Right atrium auricular region (tissue), 2 donors: ENCODE results near the gene REEP3. TPM values are rescaled to one million over a fixed set of nuclear protein-coding genes. Genes with fewer than 3 reads are reported as not detected.
"Not testable (repeated sequence)": the region's sequence is repeated elsewhere in the genome, so short reads cannot be mapped to it uniquely, and the experiment has no call there.

Experiments
- DNase-seq: peaks from one replicate; pipeline ENCODE4 v3.0.0-alpha.2; 2019; ENCODE audit warnings: low spot score
- H3K27ac ChIP-seq, 2 donors: fragments of 200-600 bp; sonication (generic); 1 replicate in 1 of 2; 2 replicates in 1 of 2; pipeline ENCODE4 v1.5.1; 2016 to 2019
- H3K27me3 ChIP-seq, 2 donors: fragments of 200-600 bp; sonication (generic); one replicate each; pipeline versions ENCODE4 v1.5.1 to v1.6.0; 2017 to 2019
- H3K36me3 ChIP-seq: fragments of 200-600 bp; sonication (generic); one replicate; pipeline ENCODE4 v1.5.1; 2016
- H3K4me1 ChIP-seq, 2 donors: fragments of 200-600 bp; sonication (generic); one replicate each; pipeline versions ENCODE4 v1.5.1 to v1.6.0; 2017 to 2019
- H3K4me3 ChIP-seq, 2 donors: fragments of 200-600 bp; sonication (generic); 1 replicate in 1 of 2; 2 replicates in 1 of 2; pipeline ENCODE4 v1.5.1; 2017 to 2019; ENCODE audit warnings: mild to moderate bottlenecking in 1 of 2, moderate library complexity in 1 of 2
- H3K9me3 ChIP-seq, 2 donors: fragments of 200-600 bp; sonication (generic); one replicate each; pipeline ENCODE4 v1.5.1; 2019
- total RNA-seq, 2 donors: library from RNA; depleted of rRNA; stranded (reverse); fragments of >200 nt; gene quantifications; one replicate each; pipeline ENCODE4 v1.1.0, GENCODE V29; 2016
- TF ChIP-seq, protein P1 (sequence below), 2 donors: fragments of 200-600 bp; sonication (generic); IDR thresholded peaks; one replicate each; pipeline ENCODE4 v1.5.1; 2019; ENCODE audit warnings: antibody characterized with exemption in 2 of 2

REEP3 gene
- total RNA-seq, 2 donors from 2014 or later: 41.4 to 42.7 TPM

DNA sequence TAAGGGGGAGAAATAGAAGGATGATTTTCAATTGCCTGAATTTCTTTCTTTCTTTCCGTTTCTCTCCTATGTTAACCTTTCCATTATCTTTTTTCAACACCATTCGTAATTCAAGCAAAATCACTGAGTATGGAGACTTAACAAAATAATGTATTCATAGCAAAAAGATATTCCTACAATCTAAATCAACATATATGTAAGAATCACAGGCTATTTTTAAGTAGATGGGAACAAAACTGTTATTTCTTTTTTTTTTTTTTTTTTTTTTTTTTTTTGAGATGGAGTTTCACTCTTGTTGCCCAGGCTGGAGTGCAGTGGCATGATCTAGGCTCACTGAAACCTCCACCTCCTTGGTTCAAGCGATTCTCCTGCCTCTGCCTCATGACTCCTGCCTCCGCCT lies 28.2 kb upstream of the REEP3 start:
- Histone ChIP-seq H3K36me3 (no peaks in the 10 kb centered on the region), H3K27me3 (no peaks in the 10 kb centered on the region), H3K4me1 (peaks cover 0 to 20% of the 10 kb centered on the region in 2 donors), H3K4me3 (no peak overlapping the region), H3K9me3 (no peaks in the 10 kb centered on the region), H3K27ac (no peak overlapping the region)
- DNase-seq: no peak
- TF ChIP-seq, protein P1, sequence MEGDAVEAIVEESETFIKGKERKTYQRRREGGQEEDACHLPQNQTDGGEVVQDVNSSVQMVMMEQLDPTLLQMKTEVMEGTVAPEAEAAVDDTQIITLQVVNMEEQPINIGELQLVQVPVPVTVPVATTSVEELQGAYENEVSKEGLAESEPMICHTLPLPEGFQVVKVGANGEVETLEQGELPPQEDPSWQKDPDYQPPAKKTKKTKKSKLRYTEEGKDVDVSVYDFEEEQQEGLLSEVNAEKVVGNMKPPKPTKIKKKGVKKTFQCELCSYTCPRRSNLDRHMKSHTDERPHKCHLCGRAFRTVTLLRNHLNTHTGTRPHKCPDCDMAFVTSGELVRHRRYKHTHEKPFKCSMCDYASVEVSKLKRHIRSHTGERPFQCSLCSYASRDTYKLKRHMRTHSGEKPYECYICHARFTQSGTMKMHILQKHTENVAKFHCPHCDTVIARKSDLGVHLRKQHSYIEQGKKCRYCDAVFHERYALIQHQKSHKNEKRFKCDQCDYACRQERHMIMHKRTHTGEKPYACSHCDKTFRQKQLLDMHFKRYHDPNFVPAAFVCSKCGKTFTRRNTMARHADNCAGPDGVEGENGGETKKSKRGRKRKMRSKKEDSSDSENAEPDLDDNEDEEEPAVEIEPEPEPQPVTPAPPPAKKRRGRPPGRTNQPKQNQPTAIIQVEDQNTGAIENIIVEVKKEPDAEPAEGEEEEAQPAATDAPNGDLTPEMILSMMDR (IDR thresholded peaks at IDR 0.05): no peak

- DNase-seq: no peak
- Histone ChIP-seq H3K9me3 (no peaks in the 10 kb centered on the region), H3K4me3 (no peak overlapping the region), H3K36me3 (no peaks in the 10 kb centered on the region), H3K27ac (no peak overlapping the region), H3K4me1 (peaks cover 0 to 28% of the 10 kb centered on the region in 2 donors), H3K27me3 (no peaks in the 10 kb centered on the region)
- TF ChIP-seq, protein P1 (IDR thresholded peaks at IDR 0.05): no peak
Observed at GRCh38 chr10:63494951-63495350, 26.2 kb upstream of the REEP3 start.

DNA sequence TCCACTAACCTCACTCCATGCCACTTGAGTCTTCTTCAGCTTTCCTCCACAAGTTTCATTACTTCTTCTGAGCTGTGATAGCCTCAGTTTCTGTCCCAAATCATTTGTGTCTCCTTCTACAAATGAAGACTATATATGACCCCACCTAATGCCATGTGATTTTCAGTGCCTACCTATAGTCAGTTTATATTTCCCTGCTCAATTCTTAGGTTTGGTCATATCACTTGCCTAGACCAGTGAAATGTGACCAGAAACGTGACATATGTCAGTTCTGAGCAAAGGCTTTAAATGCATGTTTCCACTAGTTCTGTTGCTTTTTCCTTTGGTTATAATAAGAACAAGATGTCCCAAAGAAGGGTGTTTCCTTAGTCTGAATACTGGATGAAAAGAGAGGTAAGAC lies 24.6 kb upstream of the REEP3 start:
- H3K4me1 ChIP-seq: peaks cover 0 to 23% of the 10 kb centered on the region in 2 donors
- no peak overlapping the region for H3K27ac ChIP-seq
- no peaks in the 10 kb centered on the region for H3K9me3 ChIP-seq
- H3K27me3 ChIP-seq: no peaks in the 10 kb centered on the region
- no peak for DNase-seq
- H3K36me3 ChIP-seq: no peaks in the 10 kb centered on the region
- no peak overlapping the region for H3K4me3 ChIP-seq
- TF ChIP-seq, protein P1 (IDR thresholded peaks at IDR 0.05): no peak

- H3K9me3 ChIP-seq: no peaks in the 10 kb centered on the region
- TF ChIP-seq, protein P1 (IDR thresholded peaks at IDR 0.05): no peak
- H3K4me1 ChIP-seq: peaks cover 0 to 15% of the 10 kb centered on the region in 2 donors
- no peak for DNase-seq
- H3K36me3 ChIP-seq: no peaks in the 10 kb centered on the region
- H3K27ac ChIP-seq: no peak overlapping the region
- H3K27me3 ChIP-seq: no peaks in the 10 kb centered on the region
- no peak overlapping the region for H3K4me3 ChIP-seq
Observed at GRCh38 chr10:63497321-63497720, 23.9 kb upstream of the REEP3 start.

GRCh38 chr10:63498665-63499064 lies 22.5 kb upstream of the REEP3 start:
- TF ChIP-seq, protein P1 (IDR thresholded peaks at IDR 0.05): no peak
- Histone ChIP-seq H3K27ac (no peak overlapping the region), H3K4me3 (no peak overlapping the region), H3K4me1 (peaks cover 0 to 12% of the 10 kb centered on the region in 2 donors), H3K9me3 (no peaks in the 10 kb centered on the region), H3K36me3 (no peaks in the 10 kb centered on the region), H3K27me3 (no peaks in the 10 kb centered on the region)
- DNase-seq: no peak

- peaks cover 0 to 26% of the 10 kb centered on the region in 2 donors for H3K4me1 ChIP-seq
- not testable (repeated sequence) for H3K36me3 ChIP-seq, H3K27ac ChIP-seq, H3K27me3 ChIP-seq, H3K4me3 ChIP-seq, H3K9me3 ChIP-seq, DNase-seq
Observed at GRCh38 chr10:63500551-63500950, 20.6 kb upstream of the REEP3 start.
